ENCODE data around the gene DNAI2.

GRCh38 chr17:74253036-74253435 lies 21.0 kb upstream of the DNAI2 start:
- TF ChIP-seq EZH2 (IDR thresholded peaks at IDR 0.05), result no peak
- no peak for TF ChIP-seq POLR2AphosphoS5 (IDR thresholded peaks at IDR 0.05; ENCODE audit: borderline replicate concordance, low read depth, low read length)
